K562 (cell line): ENCODE results near the gene TAS1R3. TPM values are rescaled to one million over a fixed set of nuclear protein-coding genes. Genes with fewer than 3 reads are reported as not detected.

Experiments
- ATF2 ChIP-seq: sonication (generic); formaldehyde crosslinking; IDR thresholded peaks from 2 replicates; pipeline ENCODE4 v1.8.1; 2022; ENCODE audit warnings: missing genetic modification reagents
- BRF1 ChIP-seq: IDR thresholded peaks from 3 replicates; pipeline ENCODE4 v1.6.1; 2011; ENCODE audit warnings: borderline replicate concordance, mild to moderate bottlenecking; ENCODE audit not compliant: insufficient read length; ENCODE audit errors: extremely low read depth
- CBX3 ChIP-seq, 2 experiments: IDR thresholded peaks; 1 replicate in 1 of 2; 2 replicates in 1 of 2; pipeline ENCODE4 v1.6.1; 2012; ENCODE audit warnings: inconsistent platforms in 2 of 2, low read length in 2 of 2, borderline replicate concordance in 1 of 2, control low read depth in 1 of 2
- EGR1 ChIP-seq: fragments of 450-650 bp; conservative IDR thresholded peaks from 2 replicates; pipeline ENCODE4 v1.6.1; 2017; ENCODE audit warnings: mild to moderate bottlenecking
- HCFC1 ChIP-seq: IDR thresholded peaks from 2 replicates; pipeline ENCODE4 v1.6.1; 2012; ENCODE audit warnings: low read depth, low read length, improper control_type of control experiment
- HMBOX1 ChIP-seq: sonication (generic); IDR thresholded peaks from 2 replicates; pipeline ENCODE4 v1.6.1; 2016
- MBD1 ChIP-seq: fragments of 250-450 bp; sonication (Bioruptor Pico); IDR thresholded peaks from 2 replicates; pipeline ENCODE4 v1.8.0; 2022; ENCODE audit warnings: inconsistent platforms
- MCM2 ChIP-seq: fragments of 450-650 bp; IDR thresholded peaks from 2 replicates; pipeline ENCODE4 v1.6.1; 2017; ENCODE audit warnings: low read depth, mild to moderate bottlenecking
- POLR2AphosphoS5 ChIP-seq: IDR thresholded peaks from 2 replicates; pipeline ENCODE4 v1.6.1; 2011; ENCODE audit warnings: mild to moderate bottlenecking, low read depth, low read length, moderate library complexity; ENCODE audit not compliant: control insufficient read depth, insufficient read depth
- PRPF4 ChIP-seq: fragments of 200-400 bp; formaldehyde crosslinking; IDR thresholded peaks from one replicate; pipeline ENCODE4 v1.6.1; 2017; ENCODE audit warnings: low read length, low read depth, mild to moderate bottlenecking; ENCODE audit not compliant: insufficient read depth, poor library complexity, severe bottlenecking
- PTRF ChIP-seq: fragments of 450-650 bp; IDR thresholded peaks from 2 replicates; pipeline ENCODE4 v1.6.1; 2016; ENCODE audit warnings: mild to moderate bottlenecking, missing genetic modification characterization, missing compliant biosample characterization
- SREBF2 ChIP-seq: sonication (generic); formaldehyde crosslinking; IDR thresholded peaks from 2 replicates; pipeline ENCODE4 v1.4.0; 2020; ENCODE audit warnings: mild to moderate bottlenecking, missing genetic modification reagents
- TCF7 ChIP-seq: sonication (generic); IDR thresholded peaks from 2 replicates; pipeline ENCODE4 v1.6.1; 2016; ENCODE audit warnings: antibody characterized with exemption, borderline replicate concordance
- TFAP4 ChIP-seq: sonication (generic); formaldehyde crosslinking; IDR thresholded peaks from 2 replicates; pipeline ENCODE4 v1.8.0; 2022; ENCODE audit warnings: missing genetic modification reagents, mild to moderate bottlenecking, moderate library complexity, borderline replicate concordance
- TFE3 ChIP-seq: fragments of 450-650 bp; formaldehyde crosslinking; IDR thresholded peaks from 2 replicates; pipeline ENCODE4 v1.4.0; 2020; ENCODE audit warnings: mild to moderate bottlenecking, mixed read lengths
- USF1 ChIP-seq: sonication (generic); formaldehyde crosslinking; IDR thresholded peaks from 2 replicates; pipeline ENCODE4 v1.9.0; 2022; ENCODE audit warnings: mild to moderate bottlenecking, missing genetic modification reagents
- ZEB2 ChIP-seq: fragments of 450-650 bp; IDR thresholded peaks from 2 replicates; pipeline ENCODE4 v1.6.1; 2016
- ZFX ChIP-seq: sonication (generic); formaldehyde crosslinking; IDR thresholded peaks from 2 replicates; pipeline ENCODE4 v1.8.0; 2022; ENCODE audit warnings: mild to moderate bottlenecking, missing genetic modification reagents, moderate library complexity
- ZNF695 ChIP-seq: fragments of 450-650 bp; formaldehyde crosslinking; IDR thresholded peaks from 2 replicates; pipeline ENCODE4 v1.4.0; 2020; ENCODE audit warnings: mild to moderate bottlenecking, moderate library complexity
- ZNF75A ChIP-seq: fragments of 450-650 bp; formaldehyde crosslinking; IDR thresholded peaks from 2 replicates; pipeline ENCODE4 v1.4.0; 2020; ENCODE audit warnings: mild to moderate bottlenecking
- polyA plus RNA-seq, 8 experiments: library from polyadenylated mRNA; depleted of rRNA in 4 of 8; stranded (reverse) in 5 of 8; unstranded in 3 of 8; fragments of >200 nt; fragmentation: Nextera tagmentation in 2 of 8; fragmentation: Illumina TruSeq in 1 of 8; extraction: Ambion mirVana in 2 of 8; extraction: Trizol in 1 of 8; gene quantifications; 2 replicates each; pipeline versions ENCODE4 v1.2.1 to v1.2.3, GENCODE V29; 2011 to 2014; ENCODE audit warnings: inconsistent platforms in 1 of 8, missing spikeins in 1 of 8
- total RNA-seq, 7 experiments: library from RNA; depleted of rRNA in 6 of 7; stranded (reverse); fragments of >200 nt in 6 of 7; fragmentation: Illumina TruSeq in 2 of 7; extraction: Trizol in 2 of 7; gene quantifications; 2 replicates each; pipeline versions ENCODE4 v1.2.1 to v1.2.3, GENCODE V29; 2011 to 2021; ENCODE audit warnings: low replicate concordance in 1 of 7

The TAS1R3 gene
- total and polyA plus RNA-seq, 9 of the 15 experiments (the other 6 are each of a cell fraction or from before 2014, with no cell fraction given): 0.07 to 0.13 TPM; not detected in 7

- TF ChIP-seq MBD1 (CRISPR knock-in tag) (no peak), USF1 (CRISPR knock-in tag) (peak; percentile 88), HMBOX1 (no peak), ZNF75A (CRISPR knock-in tag) (no peak), TCF7 (0 out of 2 replicates have a peak, but pooled peaks have one; percentile 3), EGR1 (peak; percentile 36; the same call in 1 of the 2 replicates), TFAP4 (CRISPR knock-in tag) (peak; percentile 60), MCM2 (no peak), PTRF (tag) (no peak), HCFC1 (no peak), POLR2AphosphoS5 (0 out of 2 replicates have a peak, but pooled peaks have one; percentile 4), PRPF4 (peak; percentile 29), TFE3 (CRISPR knock-in tag) (peak; percentile 63), BRF1 (no peak), ZEB2 (no peak), SREBF2 (no peak), CBX3 (IDR thresholded peaks at IDR 0.05; ENCODE audit: borderline replicate concordance in 1 of 2, low read length in 2 of 2) (no peak), ZFX (no peak; the same call in 1 of the 2 replicates), ATF2 (CRISPR knock-in tag) (no peak), ZNF695 (no peak)
Observed at GRCh38 chr1:1309251-1310108, 21.6 kb upstream of the TAS1R3 start (continued).
